Neural progenitor cell (in vitro differentiated cells): ENCODE results near the gene NIT2. TPM values are rescaled to one million over a fixed set of nuclear protein-coding genes. Genes with fewer than 3 reads are reported as not detected.

ENCODE experiments used
- DNase-seq: peaks from one replicate; pipeline ENCODE4 v3.0.0-alpha.2; 2016; ENCODE audit warnings: low spot score
- H2AFZ ChIP-seq: fragments of 200-600 bp; sonication (generic); replicated peaks from 2 replicates; pipeline ENCODE4 v1.6.1; 2016; ENCODE audit warnings: antibody characterized with exemption
- H3F3A ChIP-seq: fragments of 200-600 bp; sonication (generic); 2 replicates; pipeline ENCODE4 v1.6.1; 2016; ENCODE audit warnings: antibody characterized with exemption, low read depth
- H3K27ac ChIP-seq: fragments of 200-600 bp; sonication (generic); 2 replicates; pipeline ENCODE4 v1.5.1; 2016; ENCODE audit warnings: mild to moderate bottlenecking
- H3K27me3 ChIP-seq: fragments of 200-600 bp; sonication (generic); 2 replicates; pipeline ENCODE4 v1.6.1; 2016; ENCODE audit warnings: mild to moderate bottlenecking, moderate library complexity
- H3K36me3 ChIP-seq: fragments of 200-600 bp; sonication (generic); 2 replicates; pipeline ENCODE4 v1.5.1; 2016
- H3K4me1 ChIP-seq: fragments of 200-600 bp; sonication (generic); 2 replicates; pipeline ENCODE4 v1.6.1; 2016; ENCODE audit warnings: mixed run types
- H3K4me2 ChIP-seq: fragments of 200-600 bp; sonication (generic); 2 replicates; pipeline ENCODE4 v1.6.1; 2016
- H3K4me3 ChIP-seq: fragments of 200-600 bp; sonication (generic); 2 replicates; pipeline ENCODE4 v1.5.1; 2016
- H3K79me2 ChIP-seq: fragments of 200-600 bp; sonication (generic); 2 replicates; pipeline ENCODE4 v1.6.1; 2016; ENCODE audit warnings: low read depth
- H3K9ac ChIP-seq: fragments of 200-600 bp; sonication (generic); 2 replicates; pipeline ENCODE4 v1.6.1; 2016
- H3K9me3 ChIP-seq: fragments of 200-600 bp; sonication (generic); 2 replicates; pipeline ENCODE4 v1.5.1; 2016; ENCODE audit warnings: low read depth
- H4K20me1 ChIP-seq: fragments of 200-600 bp; sonication (generic); 2 replicates; pipeline ENCODE4 v1.6.1; 2016; ENCODE audit warnings: low read depth
- H3K27ac Mint-ChIP-seq: 3 replicates; pipeline ENCODE4 v1.8.0; 2021; ENCODE audit warnings: mixed read lengths
- H3K27me3 Mint-ChIP-seq: 2 replicates; pipeline ENCODE4 v1.8.0; 2022; ENCODE audit warnings: low read depth, mild to moderate bottlenecking, inconsistent platforms, moderate library complexity, mixed read lengths; ENCODE audit not compliant: insufficient read depth
- H3K36me3 Mint-ChIP-seq: 3 replicates; pipeline ENCODE4 v1.8.0; 2021; ENCODE audit warnings: mixed read lengths
- H3K4me1 Mint-ChIP-seq: 3 replicates; pipeline ENCODE4 v1.8.0; 2021; ENCODE audit warnings: mixed read lengths
- H3K4me3 Mint-ChIP-seq: 3 replicates; pipeline ENCODE4 v1.8.0; 2021; ENCODE audit warnings: mild to moderate bottlenecking, moderate library complexity, mixed read lengths
- H3K9me3 Mint-ChIP-seq: 3 replicates; pipeline ENCODE4 v1.8.0; 2020; ENCODE audit warnings: mixed read lengths
- EZH2 ChIP-seq: fragments of 200-600 bp; sonication (generic); IDR thresholded peaks from 2 replicates; pipeline ENCODE4 v1.6.1; 2017; ENCODE audit warnings: antibody characterized with exemption, mild to moderate bottlenecking, moderate library complexity
- EZH2phosphoT487 ChIP-seq: fragments of 200-600 bp; sonication (generic); IDR thresholded peaks from 2 replicates; pipeline ENCODE4 v1.6.1; 2017; ENCODE audit warnings: antibody characterized with exemption
- total RNA-seq: library from RNA; depleted of rRNA; stranded (reverse); fragments of >200 nt; gene quantifications from 2 replicates; pipeline ENCODE4 v1.2.3, GENCODE V29; 2015; ENCODE audit warnings: low replicate concordance
- TF ChIP-seq, protein P1 (sequence below): fragments of 200-600 bp; sonication (generic); IDR thresholded peaks from 2 replicates; pipeline ENCODE4 v1.5.1; 2017; ENCODE audit warnings: antibody characterized with exemption, mild to moderate bottlenecking

Gene NIT2
- total RNA-seq, 1 donor from 2014 or later, result 33.1 TPM

DNA sequence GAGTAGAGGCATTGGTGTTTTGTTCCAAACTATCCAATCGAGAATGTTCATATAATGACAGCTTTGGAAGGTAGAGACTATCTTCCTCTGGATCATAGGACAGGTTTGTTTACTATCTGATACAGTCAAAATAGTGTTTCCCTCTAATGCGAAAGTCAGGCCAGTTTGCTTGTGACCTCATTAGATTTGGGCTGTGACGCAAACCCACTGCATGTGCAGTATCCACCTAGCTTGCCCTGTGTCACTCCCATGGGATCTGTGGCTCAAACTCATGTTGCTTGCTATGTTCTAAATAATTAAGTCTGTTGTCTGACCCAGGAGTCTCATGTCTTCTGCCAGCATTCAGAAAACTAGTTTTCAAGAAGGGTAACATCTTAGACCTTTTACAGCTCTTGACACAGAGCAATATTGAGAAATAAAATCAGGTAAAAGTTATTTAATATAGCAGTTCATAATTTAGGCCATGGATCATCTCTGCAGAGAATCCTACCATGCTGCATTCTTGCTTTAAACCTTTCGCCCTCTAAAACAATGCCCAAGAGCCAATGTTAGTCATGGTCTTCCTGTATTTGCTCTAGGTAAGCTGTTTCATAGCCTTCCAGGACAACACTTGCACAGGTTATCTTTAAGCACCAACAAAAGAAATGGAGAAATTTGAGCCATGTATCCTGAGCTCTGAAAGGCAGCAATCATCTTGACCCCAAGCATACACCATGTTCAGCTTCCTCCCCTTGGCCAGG lies 26.4 kb downstream of the NIT2 start:
- no peak overlapping the region for H3K4me2 ChIP-seq
- no peak overlapping the region for H3K9ac ChIP-seq
- H3K27me3 ChIP-seq, result no peaks in the 10 kb centered on the region
- no peaks in the 10 kb centered on the region for H3K4me1 ChIP-seq
- no peak overlapping the region for H3K27ac ChIP-seq
- Mint-ChIP-seq H3K27me3 (no peaks in the 10 kb centered on the region), H3K4me1 (no peaks in the 10 kb centered on the region), H3K9me3 (peaks cover 3% of the 10 kb centered on the region), H3K4me3 (no peak overlapping the region), H3K36me3 (peaks cover 22% of the 10 kb centered on the region), H3K27ac (no peak overlapping the region)
- no peaks in the 10 kb centered on the region for H3K9me3 ChIP-seq
- TF ChIP-seq EZH2phosphoT487, result no peak
- TF ChIP-seq EZH2, result no peak
- TF ChIP-seq, protein P1, sequence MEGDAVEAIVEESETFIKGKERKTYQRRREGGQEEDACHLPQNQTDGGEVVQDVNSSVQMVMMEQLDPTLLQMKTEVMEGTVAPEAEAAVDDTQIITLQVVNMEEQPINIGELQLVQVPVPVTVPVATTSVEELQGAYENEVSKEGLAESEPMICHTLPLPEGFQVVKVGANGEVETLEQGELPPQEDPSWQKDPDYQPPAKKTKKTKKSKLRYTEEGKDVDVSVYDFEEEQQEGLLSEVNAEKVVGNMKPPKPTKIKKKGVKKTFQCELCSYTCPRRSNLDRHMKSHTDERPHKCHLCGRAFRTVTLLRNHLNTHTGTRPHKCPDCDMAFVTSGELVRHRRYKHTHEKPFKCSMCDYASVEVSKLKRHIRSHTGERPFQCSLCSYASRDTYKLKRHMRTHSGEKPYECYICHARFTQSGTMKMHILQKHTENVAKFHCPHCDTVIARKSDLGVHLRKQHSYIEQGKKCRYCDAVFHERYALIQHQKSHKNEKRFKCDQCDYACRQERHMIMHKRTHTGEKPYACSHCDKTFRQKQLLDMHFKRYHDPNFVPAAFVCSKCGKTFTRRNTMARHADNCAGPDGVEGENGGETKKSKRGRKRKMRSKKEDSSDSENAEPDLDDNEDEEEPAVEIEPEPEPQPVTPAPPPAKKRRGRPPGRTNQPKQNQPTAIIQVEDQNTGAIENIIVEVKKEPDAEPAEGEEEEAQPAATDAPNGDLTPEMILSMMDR, result no peak
- H3K36me3 ChIP-seq, result peaks cover 4% of the 10 kb centered on the region
- no peak overlapping the region for H2AFZ ChIP-seq
- H4K20me1 ChIP-seq, result no peaks in the 10 kb centered on the region
- H3K4me3 ChIP-seq, result no peak overlapping the region
- no peaks in the 10 kb centered on the region for H3F3A ChIP-seq
- DNase-seq, result no peak
- H3K79me2 ChIP-seq, result no peaks in the 10 kb centered on the region

DNA sequence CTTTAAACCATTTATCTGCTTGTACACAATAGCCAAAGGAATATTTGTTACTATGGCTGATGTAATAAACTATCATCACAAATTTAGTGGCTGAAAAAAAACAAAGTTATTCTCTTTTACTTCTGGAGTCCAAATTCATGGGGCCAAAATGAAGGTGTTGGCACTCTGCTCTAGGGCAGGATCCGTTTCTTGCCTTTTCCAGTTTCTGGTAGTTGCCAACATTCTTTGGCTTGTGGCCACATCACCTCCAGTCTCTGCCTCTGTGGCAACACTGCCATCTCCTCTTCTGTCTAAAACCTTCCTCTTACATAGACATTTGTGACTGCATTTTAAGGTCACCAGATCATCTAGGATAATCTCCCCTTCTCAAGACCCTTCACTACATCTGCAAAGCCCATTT lies 27.3 kb downstream of the NIT2 start:
- Mint-ChIP-seq H3K9me3 (peaks cover 3% of the 10 kb centered on the region), H3K36me3 (peaks cover 22% of the 10 kb centered on the region), H3K4me3 (no peak overlapping the region), H3K27ac (no peak overlapping the region), H3K4me1 (no peaks in the 10 kb centered on the region), H3K27me3 (no peaks in the 10 kb centered on the region)
- Histone ChIP-seq H3K9ac (no peak overlapping the region), H2AFZ (no peak overlapping the region), H3K27ac (no peak overlapping the region), H3K9me3 (no peaks in the 10 kb centered on the region), H3K4me1 (no peaks in the 10 kb centered on the region), H3F3A (no peaks in the 10 kb centered on the region), H4K20me1 (no peaks in the 10 kb centered on the region), H3K27me3 (no peaks in the 10 kb centered on the region), H3K36me3 (peaks cover 4% of the 10 kb centered on the region), H3K79me2 (no peaks in the 10 kb centered on the region), H3K4me2 (no peak overlapping the region), H3K4me3 (no peak overlapping the region)
- DNase-seq, result no peak
- TF ChIP-seq EZH2 (no peak), EZH2phosphoT487 (no peak)
- TF ChIP-seq, protein P1, result no peak

DNA sequence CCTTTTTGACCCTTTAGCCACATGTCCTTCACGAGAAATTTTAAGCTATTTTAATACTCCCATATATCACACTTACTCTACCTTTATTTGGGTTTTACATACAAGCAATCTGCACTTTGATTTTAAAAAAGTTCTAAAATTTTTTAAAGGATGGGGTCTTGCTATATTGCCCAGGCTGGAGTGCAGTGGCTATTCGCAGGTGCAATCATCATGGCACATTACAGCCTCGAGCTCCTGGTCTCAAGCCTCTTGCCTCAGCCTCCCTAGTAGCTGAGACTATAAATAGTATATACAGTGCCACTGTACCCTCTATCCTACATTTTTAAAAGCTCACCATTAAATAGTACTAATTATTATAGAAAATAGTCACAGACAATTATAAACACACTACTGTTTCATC lies 29.9 kb downstream of the NIT2 start:
- no peaks in the 10 kb centered on the region for H3F3A ChIP-seq
- Mint-ChIP-seq H3K36me3 (peaks cover 22% of the 10 kb centered on the region), H3K27me3 (no peaks in the 10 kb centered on the region), H3K4me3 (no peak overlapping the region), H3K9me3 (peaks cover 3% of the 10 kb centered on the region), H3K4me1 (no peaks in the 10 kb centered on the region), H3K27ac (no peak overlapping the region)
- no peak overlapping the region for H2AFZ ChIP-seq
- H3K9ac ChIP-seq, result no peak overlapping the region
- no peaks in the 10 kb centered on the region for H3K27me3 ChIP-seq
- peaks cover 7% of the 10 kb centered on the region for H3K36me3 ChIP-seq
- H3K4me3 ChIP-seq, result no peak overlapping the region
- no peak for DNase-seq
- no peak overlapping the region for H3K4me2 ChIP-seq
- no peaks in the 10 kb centered on the region for H4K20me1 ChIP-seq
- no peaks in the 10 kb centered on the region for H3K4me1 ChIP-seq
- TF ChIP-seq, protein P1, result no peak
- no peak for TF ChIP-seq EZH2
- no peak for TF ChIP-seq EZH2phosphoT487
- H3K9me3 ChIP-seq, result no peaks in the 10 kb centered on the region
- H3K79me2 ChIP-seq, result no peaks in the 10 kb centered on the region
- no peak overlapping the region for H3K27ac ChIP-seq
